ENCODE data around the gene ACAD9.

ACAD9 gene

GRCh38 chr3:128906804-128907525 lies 27.5 kb downstream of the ACAD9 start:
- H2AK5ac ChIP-seq (ENCODE audit: low read length): no peak overlapping the region
- no peaks in the 10 kb centered on the region for H3K79me1 ChIP-seq (ENCODE audit: low read length)
- no peak overlapping the region for H3K18ac ChIP-seq (ENCODE audit: low read length)
- no peak overlapping the region for H4K8ac ChIP-seq (ENCODE audit: low read depth, low read length)
- H3K56ac ChIP-seq (ENCODE audit: low read length): no peak overlapping the region
- H3K36me3 ChIP-seq (ENCODE audit: control insufficient read depth, insufficient read depth, low read length): peaks cover 11% of the 10 kb centered on the region
- H3K23ac ChIP-seq (ENCODE audit: low read length): no peak overlapping the region
- H3K9ac ChIP-seq (ENCODE audit: low read length): no peak overlapping the region
- no peak overlapping the region for H3K4me2 ChIP-seq (ENCODE audit: low read length)
- no peak overlapping the region for H2BK15ac ChIP-seq (replicated peaks; ENCODE audit: low read depth)
- no peak overlapping the region for H3K4me3 ChIP-seq (ENCODE audit: low read length)
- no peaks in the 10 kb centered on the region for H3K79me2 ChIP-seq (ENCODE audit: control insufficient read depth, insufficient read depth, low read length)
- H4K5ac ChIP-seq (ENCODE audit: low read length): no peak overlapping the region
- DNase-seq: no peak
- H3K4me1 ChIP-seq (ENCODE audit: control insufficient read depth, low read depth, low read length): no peaks in the 10 kb centered on the region
- WGBS (ENCODE audit: extremely low coverage, insufficient coverage, low lambda C conversion rate): no CpG with 5 or more reads among the region's 7 CpGs
- H2BK120ac ChIP-seq (ENCODE audit: low read depth, low read length): no peak overlapping the region
- no peak overlapping the region for H3K4ac ChIP-seq (ENCODE audit: low read depth, low read length)
- H2BK5ac ChIP-seq (ENCODE audit: low read length): no peak overlapping the region
- no peaks in the 10 kb centered on the region for H3K27me3 ChIP-seq (ENCODE audit: insufficient read depth, low read length, poor library complexity)
- H3K27ac ChIP-seq (ENCODE audit: low read depth, low read length): no peak overlapping the region

- H2BK15ac ChIP-seq (replicated peaks; ENCODE audit: low read depth): no peak overlapping the region
- H3K79me2 ChIP-seq (ENCODE audit: control insufficient read depth, insufficient read depth, low read length): no peaks in the 10 kb centered on the region
- H3K27ac ChIP-seq (ENCODE audit: low read depth, low read length): no peak overlapping the region
- no peak overlapping the region for H3K9ac ChIP-seq (ENCODE audit: low read length)
- no peak overlapping the region for H3K4me2 ChIP-seq (ENCODE audit: low read length)
- H3K79me1 ChIP-seq (ENCODE audit: low read length): no peaks in the 10 kb centered on the region
- no peak overlapping the region for H3K4ac ChIP-seq (ENCODE audit: low read depth, low read length)
- H2BK120ac ChIP-seq (ENCODE audit: low read depth, low read length): no peak overlapping the region
- no peak overlapping the region for H2AK5ac ChIP-seq (ENCODE audit: low read length)
- no peak overlapping the region for H3K23ac ChIP-seq (ENCODE audit: low read length)
- no peak overlapping the region for H3K18ac ChIP-seq (ENCODE audit: low read length)
- no peak overlapping the region for H4K5ac ChIP-seq (ENCODE audit: low read length)
- DNase-seq: no peak
- H3K56ac ChIP-seq (ENCODE audit: low read length): no peak overlapping the region
- no peak overlapping the region for H4K8ac ChIP-seq (ENCODE audit: low read depth, low read length)
- peaks cover 15% of the 10 kb centered on the region for H3K36me3 ChIP-seq (ENCODE audit: control insufficient read depth, insufficient read depth, low read length)
- no peak overlapping the region for H3K4me3 ChIP-seq (ENCODE audit: low read length)
- no peak overlapping the region for H2BK5ac ChIP-seq (ENCODE audit: low read length)
- no peaks in the 10 kb centered on the region for H3K4me1 ChIP-seq (ENCODE audit: control insufficient read depth, low read depth, low read length)
- no peaks in the 10 kb centered on the region for H3K27me3 ChIP-seq (ENCODE audit: insufficient read depth, low read length, poor library complexity)
- WGBS (ENCODE audit: extremely low coverage, insufficient coverage, low lambda C conversion rate): no CpG with 5 or more reads among the region's 15 CpGs
Observed at GRCh38 chr3:128907706-128908445, 28.5 kb downstream of the ACAD9 start.

GRCh38 chr3:128908951-128909350 lies 29.5 kb downstream of the ACAD9 start:
- H3K27me3 ChIP-seq (ENCODE audit: insufficient read depth, low read length, poor library complexity): no peaks in the 10 kb centered on the region
- H3K56ac ChIP-seq (ENCODE audit: low read length): no peak overlapping the region
- no peaks in the 10 kb centered on the region for H3K79me1 ChIP-seq (ENCODE audit: low read length)
- H3K9ac ChIP-seq (ENCODE audit: low read length): no peak overlapping the region
- no peak overlapping the region for H3K4me2 ChIP-seq (ENCODE audit: low read length)
- no peaks in the 10 kb centered on the region for H3K79me2 ChIP-seq (ENCODE audit: control insufficient read depth, insufficient read depth, low read length)
- DNase-seq: no peak
- no peak overlapping the region for H4K5ac ChIP-seq (ENCODE audit: low read length)
- H2BK15ac ChIP-seq (replicated peaks; ENCODE audit: low read depth): no peak overlapping the region
- no peak overlapping the region for H3K18ac ChIP-seq (ENCODE audit: low read length)
- no peak overlapping the region for H3K23ac ChIP-seq (ENCODE audit: low read length)
- no peak overlapping the region for H3K27ac ChIP-seq (ENCODE audit: low read depth, low read length)
- no CpG with 5 or more reads among the region's 6 CpGs for WGBS (ENCODE audit: extremely low coverage, insufficient coverage, low lambda C conversion rate)
- peaks cover 21% of the 10 kb centered on the region for H3K36me3 ChIP-seq (ENCODE audit: control insufficient read depth, insufficient read depth, low read length)
- no peak overlapping the region for H4K8ac ChIP-seq (ENCODE audit: low read depth, low read length)
- H3K4me3 ChIP-seq (ENCODE audit: low read length): no peak overlapping the region
- no peak overlapping the region for H2BK120ac ChIP-seq (ENCODE audit: low read depth, low read length)
- H2AK5ac ChIP-seq (ENCODE audit: low read length): no peak overlapping the region
- H2BK5ac ChIP-seq (ENCODE audit: low read length): no peak overlapping the region
- no peak overlapping the region for H3K4ac ChIP-seq (ENCODE audit: low read depth, low read length)
- H3K4me1 ChIP-seq (ENCODE audit: control insufficient read depth, low read depth, low read length): no peaks in the 10 kb centered on the region

DNA sequence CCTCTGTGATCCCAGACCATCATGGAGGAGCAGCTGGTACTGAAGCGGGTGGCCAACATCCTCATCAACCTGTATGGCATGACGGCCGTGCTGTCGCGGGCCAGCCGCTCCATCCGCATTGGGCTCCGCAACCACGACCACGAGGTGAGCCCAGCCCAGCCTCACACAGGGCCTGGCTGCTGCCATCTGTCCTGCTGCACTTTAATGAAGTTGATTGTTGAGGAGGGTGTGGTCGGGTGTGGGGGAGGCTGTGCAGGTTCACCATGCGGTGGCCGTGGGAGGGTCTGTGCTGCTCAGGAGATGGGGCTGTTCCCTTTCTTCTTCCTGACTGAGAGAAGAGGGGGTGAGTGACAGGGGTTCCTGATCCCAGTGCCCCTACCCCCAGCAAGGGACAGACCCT lies 30.6 kb downstream of the ACAD9 start:
- Histone ChIP-seq H3K36me3 (ENCODE audit: control insufficient read depth, insufficient read depth, low read length) (peaks cover 24% of the 10 kb centered on the region), H3K79me1 (ENCODE audit: low read length) (no peaks in the 10 kb centered on the region)
- WGBS (ENCODE audit: extremely low coverage, insufficient coverage, low lambda C conversion rate): no CpG with 5 or more reads among the region's 13 CpGs

GRCh38 chr3:128911911-128912310 lies 32.5 kb downstream of the ACAD9 start:
- H3K79me2 ChIP-seq (ENCODE audit: control insufficient read depth, insufficient read depth, low read length): no peaks in the 10 kb centered on the region
- H2BK5ac ChIP-seq (ENCODE audit: low read length): no peak overlapping the region
- no CpG with 5 or more reads among the region's 7 CpGs for WGBS (ENCODE audit: extremely low coverage, insufficient coverage, low lambda C conversion rate)
- no peak overlapping the region for H4K5ac ChIP-seq (ENCODE audit: low read length)
- no peak overlapping the region for H3K18ac ChIP-seq (ENCODE audit: low read length)
- no peaks in the 10 kb centered on the region for H3K27me3 ChIP-seq (ENCODE audit: insufficient read depth, low read length, poor library complexity)
- no peak overlapping the region for H3K4ac ChIP-seq (ENCODE audit: low read depth, low read length)
- no peak for DNase-seq
- H3K9ac ChIP-seq (ENCODE audit: low read length): no peak overlapping the region
- no peaks in the 10 kb centered on the region for H3K79me1 ChIP-seq (ENCODE audit: low read length)
- H3K4me1 ChIP-seq (ENCODE audit: control insufficient read depth, low read depth, low read length): no peaks in the 10 kb centered on the region
- H4K8ac ChIP-seq (ENCODE audit: low read depth, low read length): no peak overlapping the region
- no peak overlapping the region for H3K4me2 ChIP-seq (ENCODE audit: low read length)
- H2BK120ac ChIP-seq (ENCODE audit: low read depth, low read length): no peak overlapping the region
- peaks cover 28% of the 10 kb centered on the region for H3K36me3 ChIP-seq (ENCODE audit: control insufficient read depth, insufficient read depth, low read length)
- no peak overlapping the region for H3K56ac ChIP-seq (ENCODE audit: low read length)
- no peak overlapping the region for H3K4me3 ChIP-seq (ENCODE audit: low read length)
- no peak overlapping the region for H3K27ac ChIP-seq (ENCODE audit: low read depth, low read length)
- no peak overlapping the region for H2AK5ac ChIP-seq (ENCODE audit: low read length)
- H3K23ac ChIP-seq (ENCODE audit: low read length): no peak overlapping the region
- no peak overlapping the region for H2BK15ac ChIP-seq (replicated peaks; ENCODE audit: low read depth)

More for the DNA sequence above, 30.6 kb downstream of the ACAD9 start:
- Histone ChIP-seq H3K4me1 (ENCODE audit: control insufficient read depth, low read depth, low read length) (no peaks in the 10 kb centered on the region), H3K4me2 (ENCODE audit: low read length) (no peak overlapping the region), H3K79me2 (ENCODE audit: control insufficient read depth, insufficient read depth, low read length) (no peaks in the 10 kb centered on the region), H4K5ac (ENCODE audit: low read length) (no peak overlapping the region), H3K4me3 (ENCODE audit: low read length) (no peak overlapping the region), H3K23ac (ENCODE audit: low read length) (no peak overlapping the region), H2BK120ac (ENCODE audit: low read depth, low read length) (no peak overlapping the region), H3K27me3 (ENCODE audit: insufficient read depth, low read length, poor library complexity) (no peaks in the 10 kb centered on the region), H2BK15ac (replicated peaks; ENCODE audit: low read depth) (no peak overlapping the region), H3K56ac (ENCODE audit: low read length) (no peak overlapping the region), H2AK5ac (ENCODE audit: low read length) (no peak overlapping the region), H3K9ac (ENCODE audit: low read length) (no peak overlapping the region), H4K8ac (ENCODE audit: low read depth, low read length) (no peak overlapping the region), H2BK5ac (ENCODE audit: low read length) (no peak overlapping the region), H3K4ac (ENCODE audit: low read depth, low read length) (no peak overlapping the region), H3K18ac (ENCODE audit: low read length) (no peak overlapping the region), H3K27ac (ENCODE audit: low read depth, low read length) (no peak overlapping the region)
- DNase-seq: no peak
